Breast epithelium (tissue), 3 donors: ENCODE results near the gene MREG.

Experiments
- POLR2A ChIP-seq: fragments of 450-650 bp; IDR thresholded peaks from one replicate; pipeline ENCODE4 v1.6.1; 2016; ENCODE audit warnings: antibody characterized with exemption, mild to moderate bottlenecking, moderate library complexity
- TF ChIP-seq, protein P1 (sequence below), 3 donors: fragments of 450-650 bp; IDR thresholded peaks; one replicate each; pipeline ENCODE4 v1.5.1; 2016 to 2017; ENCODE audit warnings: antibody characterized with exemption in 3 of 3, mild to moderate bottlenecking in 3 of 3, moderate library complexity in 3 of 3

DNA sequence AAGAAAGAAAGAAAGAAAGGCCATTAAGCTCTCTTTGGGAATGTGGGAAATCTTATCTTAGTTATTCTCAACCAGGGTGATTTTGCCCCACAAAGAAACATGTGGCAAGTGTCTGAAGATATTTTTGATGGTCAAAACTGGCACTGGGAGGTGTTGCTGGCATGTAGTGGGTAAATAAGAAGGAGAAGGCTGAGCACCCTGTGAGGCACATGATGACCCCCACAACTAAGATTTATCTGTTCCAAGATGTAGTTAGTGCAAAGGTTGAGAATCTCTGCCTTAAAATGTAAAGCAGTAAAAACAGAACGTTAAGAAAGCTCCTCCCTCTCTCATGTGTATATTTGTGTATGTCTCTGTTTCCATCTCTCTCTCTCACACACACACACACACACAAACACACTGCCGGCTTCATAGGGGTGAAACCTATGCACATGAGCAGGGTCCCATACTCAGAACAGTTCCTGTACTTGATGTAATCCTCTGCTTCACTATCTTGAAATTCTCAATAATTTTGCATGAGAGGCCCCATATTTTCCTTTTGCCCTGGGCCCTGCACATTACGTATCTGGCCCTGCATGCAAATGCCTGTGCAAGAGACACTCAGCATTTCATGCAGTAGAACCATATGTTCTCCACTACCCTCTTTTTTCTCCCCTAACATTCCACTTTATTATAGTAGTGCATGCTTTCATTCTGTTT is 94.3 kb downstream of the MREG start:
- TF ChIP-seq, protein P1, sequence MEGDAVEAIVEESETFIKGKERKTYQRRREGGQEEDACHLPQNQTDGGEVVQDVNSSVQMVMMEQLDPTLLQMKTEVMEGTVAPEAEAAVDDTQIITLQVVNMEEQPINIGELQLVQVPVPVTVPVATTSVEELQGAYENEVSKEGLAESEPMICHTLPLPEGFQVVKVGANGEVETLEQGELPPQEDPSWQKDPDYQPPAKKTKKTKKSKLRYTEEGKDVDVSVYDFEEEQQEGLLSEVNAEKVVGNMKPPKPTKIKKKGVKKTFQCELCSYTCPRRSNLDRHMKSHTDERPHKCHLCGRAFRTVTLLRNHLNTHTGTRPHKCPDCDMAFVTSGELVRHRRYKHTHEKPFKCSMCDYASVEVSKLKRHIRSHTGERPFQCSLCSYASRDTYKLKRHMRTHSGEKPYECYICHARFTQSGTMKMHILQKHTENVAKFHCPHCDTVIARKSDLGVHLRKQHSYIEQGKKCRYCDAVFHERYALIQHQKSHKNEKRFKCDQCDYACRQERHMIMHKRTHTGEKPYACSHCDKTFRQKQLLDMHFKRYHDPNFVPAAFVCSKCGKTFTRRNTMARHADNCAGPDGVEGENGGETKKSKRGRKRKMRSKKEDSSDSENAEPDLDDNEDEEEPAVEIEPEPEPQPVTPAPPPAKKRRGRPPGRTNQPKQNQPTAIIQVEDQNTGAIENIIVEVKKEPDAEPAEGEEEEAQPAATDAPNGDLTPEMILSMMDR (IDR thresholded peaks at IDR 0.05), result no peak
- TF ChIP-seq POLR2A, result no peak
